Body of pancreas (tissue), 4 donors: Measurements from ENCODE around the gene CCZ1.

Source experiments
- POLR2A ChIP-seq, 3 donors: fragments of 450-650 bp; IDR thresholded peaks; one replicate each; pipeline ENCODE4 v1.6.1; 2016; ENCODE audit warnings: antibody characterized with exemption in 3 of 3, mild to moderate bottlenecking in 2 of 3
- TF ChIP-seq, protein P1 (sequence below), 7 experiments: fragments of 450-650 bp in 4 of 7; fragments of 200-600 bp in 3 of 7; sonication (generic) in 3 of 7; IDR thresholded peaks; one replicate each; pipeline ENCODE4 v1.5.1; 2016 to 2019; ENCODE audit warnings: antibody characterized with exemption in 7 of 7

DNA sequence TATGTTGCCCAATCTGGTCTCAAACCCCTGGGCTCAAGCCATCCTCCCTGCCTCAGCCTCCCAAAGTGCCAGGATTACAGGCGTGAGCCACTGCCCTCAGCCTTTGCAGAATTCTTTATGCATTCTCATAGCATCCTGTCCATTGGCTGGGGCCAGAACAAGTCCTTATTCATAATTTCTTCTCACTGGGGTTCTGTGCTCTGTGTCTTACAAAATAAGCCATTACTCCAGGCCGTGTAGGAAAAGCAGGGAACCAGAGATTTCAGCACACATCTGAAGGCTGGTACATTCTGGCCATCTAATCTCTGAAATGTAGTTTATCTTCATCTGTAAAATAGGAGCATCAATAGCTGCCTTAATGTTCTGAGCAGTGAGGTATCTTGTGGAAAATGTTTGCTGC lies 28.2 kb upstream of the CCZ1 start:
- no peak for TF ChIP-seq POLR2A (IDR thresholded peaks at IDR 0.05)
- TF ChIP-seq, protein P1, sequence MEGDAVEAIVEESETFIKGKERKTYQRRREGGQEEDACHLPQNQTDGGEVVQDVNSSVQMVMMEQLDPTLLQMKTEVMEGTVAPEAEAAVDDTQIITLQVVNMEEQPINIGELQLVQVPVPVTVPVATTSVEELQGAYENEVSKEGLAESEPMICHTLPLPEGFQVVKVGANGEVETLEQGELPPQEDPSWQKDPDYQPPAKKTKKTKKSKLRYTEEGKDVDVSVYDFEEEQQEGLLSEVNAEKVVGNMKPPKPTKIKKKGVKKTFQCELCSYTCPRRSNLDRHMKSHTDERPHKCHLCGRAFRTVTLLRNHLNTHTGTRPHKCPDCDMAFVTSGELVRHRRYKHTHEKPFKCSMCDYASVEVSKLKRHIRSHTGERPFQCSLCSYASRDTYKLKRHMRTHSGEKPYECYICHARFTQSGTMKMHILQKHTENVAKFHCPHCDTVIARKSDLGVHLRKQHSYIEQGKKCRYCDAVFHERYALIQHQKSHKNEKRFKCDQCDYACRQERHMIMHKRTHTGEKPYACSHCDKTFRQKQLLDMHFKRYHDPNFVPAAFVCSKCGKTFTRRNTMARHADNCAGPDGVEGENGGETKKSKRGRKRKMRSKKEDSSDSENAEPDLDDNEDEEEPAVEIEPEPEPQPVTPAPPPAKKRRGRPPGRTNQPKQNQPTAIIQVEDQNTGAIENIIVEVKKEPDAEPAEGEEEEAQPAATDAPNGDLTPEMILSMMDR (IDR thresholded peaks at IDR 0.05) = no peak
